IPS DF 4.7 (cell line): ENCODE data around the gene GRM4.

Source experiments
- DNase-seq: peaks from one replicate; pipeline ENCODE4 v3.0.0-alpha.2; 2013; ENCODE audit warnings: low spot score; ENCODE audit errors: extremely low read depth

GRM4 gene

DNA sequence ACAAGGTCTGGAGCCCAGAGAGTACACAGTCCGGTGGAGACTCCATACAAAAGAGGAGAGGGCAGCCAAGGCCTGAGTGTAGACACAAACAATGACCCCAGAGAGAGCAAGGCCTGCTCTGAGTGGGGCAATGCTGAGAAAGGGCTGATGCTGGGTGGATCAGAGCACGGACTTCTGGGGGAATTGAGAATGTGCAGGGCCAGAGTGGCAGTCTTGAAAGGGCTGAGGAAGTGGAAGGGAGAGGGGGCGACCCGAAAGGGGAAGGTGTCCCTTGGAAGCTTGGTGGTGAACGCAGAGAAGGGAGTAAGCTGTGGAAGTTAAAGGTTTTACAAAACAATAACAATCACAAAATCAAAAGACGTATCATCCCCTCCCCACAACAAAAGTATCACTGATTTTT, 12.0 kb upstream of the GRM4 start:
- DNase-seq = no peak

DNA sequence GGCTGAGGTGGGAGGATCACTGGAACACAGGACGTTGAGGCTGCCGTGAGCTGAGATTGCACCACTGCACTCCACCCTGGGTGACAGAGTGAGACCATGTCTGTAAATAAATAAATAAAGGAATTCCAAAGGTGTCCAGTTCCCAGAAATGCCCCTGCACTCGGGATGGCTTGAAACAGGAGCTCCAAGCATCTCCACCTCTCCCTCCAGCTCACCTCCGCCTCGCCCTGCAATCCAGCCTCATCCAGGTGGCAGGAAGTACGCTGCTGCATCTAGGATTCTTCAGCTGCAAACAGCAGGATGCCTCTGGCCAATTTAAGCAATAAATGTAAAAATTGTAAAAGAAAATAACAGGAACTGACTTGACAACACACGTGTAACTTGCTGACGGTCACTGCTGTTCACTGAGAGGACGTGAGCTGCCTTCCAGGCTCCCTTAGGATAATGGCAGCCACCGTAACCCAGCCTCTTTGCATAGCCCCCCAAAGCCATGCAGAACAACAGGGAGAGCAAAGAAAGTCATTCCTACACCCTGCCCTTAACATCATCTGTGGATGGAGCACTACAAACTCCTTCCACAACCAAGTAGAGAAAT, 11.4 kb upstream of the GRM4 start:
- no peak for DNase-seq

DNA sequence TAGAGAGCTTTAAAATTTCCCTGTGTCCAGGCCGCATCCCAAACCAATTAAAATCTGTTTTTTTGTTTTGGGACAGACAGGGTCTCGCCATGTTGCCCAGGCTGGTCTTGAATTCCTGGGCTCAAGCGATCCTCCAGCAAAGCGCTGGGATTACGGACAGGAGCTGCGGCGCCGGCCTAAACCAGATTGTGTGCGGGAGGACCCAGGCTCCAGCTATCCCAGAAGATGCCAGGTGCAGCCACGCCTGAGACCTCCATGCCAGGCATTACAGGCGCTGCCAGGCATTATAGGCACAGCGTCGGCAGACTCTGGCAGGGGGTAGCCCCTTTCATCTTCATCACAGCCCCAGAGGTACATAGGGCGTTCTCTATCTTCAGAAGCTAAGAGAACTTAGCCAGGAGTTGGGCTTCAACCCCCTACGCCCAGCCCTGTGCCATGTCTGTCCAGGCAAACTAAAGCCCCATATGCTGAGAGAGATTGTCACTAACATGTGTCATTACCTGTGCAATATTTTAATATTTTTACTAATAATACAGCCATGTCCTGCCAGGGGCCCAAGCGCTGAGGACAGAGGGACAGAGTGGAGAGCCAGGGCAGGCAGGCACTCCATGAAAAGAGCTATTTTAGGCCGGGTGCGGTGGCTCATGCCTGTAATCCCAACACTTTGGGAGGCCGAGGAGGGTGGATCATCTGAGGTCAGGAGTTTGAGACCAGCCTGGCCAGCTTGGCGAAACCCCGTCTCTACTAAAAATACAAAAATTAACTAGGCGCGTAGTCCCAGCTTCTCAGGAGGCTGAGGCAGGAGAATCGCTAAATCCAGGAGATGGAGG, 9.8 kb upstream of the GRM4 start:
- DNase-seq = no peak

DNA sequence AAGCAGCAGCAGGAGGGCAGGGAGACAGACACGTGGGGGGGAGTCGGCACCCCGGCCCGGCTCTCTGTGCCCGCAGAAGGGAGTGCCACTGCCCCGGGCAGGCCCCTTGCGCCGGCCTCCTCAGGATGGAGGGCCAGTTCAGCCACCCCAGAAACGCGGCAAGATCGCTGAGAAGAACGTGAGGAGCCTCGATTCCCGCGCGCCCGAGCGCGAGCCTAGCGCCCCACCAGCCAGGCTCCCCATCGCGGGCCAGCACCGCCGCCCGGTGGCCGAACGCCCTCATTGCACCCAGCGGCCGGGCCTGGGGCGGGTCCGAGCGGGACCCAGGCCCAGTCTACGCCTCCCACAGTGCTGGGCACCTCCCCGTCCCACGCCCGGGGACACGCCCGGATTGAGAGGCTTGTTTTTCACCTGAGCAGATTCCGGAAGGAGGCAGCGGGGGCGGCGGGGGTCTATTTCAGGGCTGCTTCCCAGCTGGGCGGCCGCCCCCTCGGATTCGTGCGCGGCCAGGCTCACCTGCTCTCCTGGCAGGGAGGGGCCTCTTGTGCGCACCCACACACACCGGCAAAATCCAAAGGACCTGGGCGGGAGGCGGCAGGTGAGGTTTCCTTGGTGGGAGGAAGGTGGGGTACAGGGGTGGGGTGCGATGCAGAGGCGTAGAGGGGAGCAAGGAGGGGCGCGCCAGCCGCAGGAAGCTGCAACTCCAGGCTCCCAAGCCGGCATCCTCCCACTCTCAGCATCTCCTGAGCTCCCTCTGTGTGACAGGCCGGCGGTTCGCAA, 9.0 kb upstream of the GRM4 start:
- DNase-seq = no peak

DNA sequence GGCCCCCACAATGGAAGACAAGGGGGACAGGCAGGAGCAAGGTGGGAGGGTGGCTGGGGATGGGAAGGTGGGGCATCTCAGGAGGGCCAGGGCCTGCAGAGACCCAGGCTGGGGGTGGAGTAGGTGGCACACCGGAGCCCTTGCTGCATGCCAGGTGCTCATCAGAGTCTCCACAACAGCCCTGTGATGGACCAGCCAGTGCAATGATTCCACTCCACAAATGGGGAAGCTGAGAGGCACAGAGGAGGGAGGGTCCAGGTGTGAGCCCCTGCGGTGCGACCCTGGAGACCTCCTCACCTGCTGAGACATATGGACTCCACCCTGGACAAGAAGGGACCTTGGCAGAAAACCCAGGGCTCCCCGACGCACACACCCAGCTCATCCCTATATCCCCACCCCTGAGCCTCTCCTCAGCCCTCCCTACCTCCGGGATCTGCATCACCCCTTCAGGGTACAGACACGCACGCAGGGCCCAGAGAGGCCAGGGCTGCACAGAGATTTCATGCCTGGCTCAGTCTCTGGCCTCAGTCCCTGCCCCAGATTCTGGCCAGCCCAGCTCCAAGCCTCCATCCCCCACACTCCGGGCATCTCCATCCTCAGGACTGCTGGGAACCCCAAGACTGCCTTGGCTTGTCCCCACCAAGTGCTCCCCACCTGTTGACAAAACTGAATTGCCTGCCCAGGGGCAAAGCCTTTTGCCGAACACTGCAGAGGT, 7.1 kb upstream of the GRM4 start:
- no peak for DNase-seq

DNA sequence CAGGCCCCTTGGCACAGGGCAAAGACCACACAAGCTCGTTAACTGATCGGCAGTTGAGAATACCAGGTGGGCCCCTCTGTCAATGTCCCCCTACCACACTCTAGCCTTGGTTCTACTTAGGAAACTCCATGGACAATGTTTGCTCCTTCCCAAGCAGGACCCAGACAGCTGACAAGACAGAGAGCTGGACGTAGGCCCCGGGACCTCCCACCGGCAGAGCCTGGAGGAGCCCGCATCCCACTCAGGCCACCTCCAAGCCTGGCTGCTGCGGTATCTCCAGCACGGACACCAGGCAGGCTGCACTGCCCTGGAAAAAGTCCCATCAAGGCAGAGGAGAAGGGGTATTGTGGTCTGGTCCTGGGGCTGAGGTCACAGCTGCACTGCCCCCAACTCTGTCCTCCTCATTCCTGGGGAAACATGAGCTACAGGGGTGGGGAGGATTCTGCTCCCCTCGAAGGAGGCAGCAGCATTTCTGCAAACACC, 6.2 kb upstream of the GRM4 start:
- DNase-seq = no peak

DNA sequence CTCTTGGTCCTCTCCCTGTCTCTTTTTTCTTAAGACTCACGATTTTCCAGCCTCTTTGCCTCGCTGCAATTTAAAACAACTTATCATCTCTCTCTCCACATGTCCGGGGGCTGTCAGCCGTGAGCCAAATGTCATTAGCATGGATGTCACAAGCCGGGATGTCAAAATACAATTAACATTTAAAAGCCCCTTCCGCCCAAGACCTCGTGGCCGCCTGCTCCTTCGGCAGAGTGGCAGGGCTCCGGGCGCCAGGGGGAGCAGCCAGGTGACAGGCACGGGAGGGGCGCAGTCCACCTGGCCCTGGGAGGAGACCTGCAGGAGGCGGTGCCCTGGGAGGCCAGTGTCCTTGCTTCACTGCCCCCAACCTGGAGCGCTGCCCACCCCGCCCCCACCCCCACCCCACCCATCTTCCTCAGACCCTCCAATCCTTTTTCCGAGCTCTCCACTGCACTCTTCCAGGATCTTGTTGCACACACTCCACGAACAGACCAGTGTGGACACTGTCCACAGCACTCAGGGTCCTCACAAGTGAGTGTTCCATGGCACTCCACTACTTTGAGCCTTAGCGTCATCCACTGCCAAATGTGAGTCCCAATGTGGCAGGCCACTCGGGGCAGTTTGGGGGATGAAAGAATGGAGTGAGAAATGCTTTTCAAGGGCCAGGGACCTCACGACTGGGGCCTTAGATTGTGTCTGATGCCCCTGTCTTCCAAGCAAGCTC, 5.6 kb upstream of the GRM4 start:
- DNase-seq = no peak

DNA sequence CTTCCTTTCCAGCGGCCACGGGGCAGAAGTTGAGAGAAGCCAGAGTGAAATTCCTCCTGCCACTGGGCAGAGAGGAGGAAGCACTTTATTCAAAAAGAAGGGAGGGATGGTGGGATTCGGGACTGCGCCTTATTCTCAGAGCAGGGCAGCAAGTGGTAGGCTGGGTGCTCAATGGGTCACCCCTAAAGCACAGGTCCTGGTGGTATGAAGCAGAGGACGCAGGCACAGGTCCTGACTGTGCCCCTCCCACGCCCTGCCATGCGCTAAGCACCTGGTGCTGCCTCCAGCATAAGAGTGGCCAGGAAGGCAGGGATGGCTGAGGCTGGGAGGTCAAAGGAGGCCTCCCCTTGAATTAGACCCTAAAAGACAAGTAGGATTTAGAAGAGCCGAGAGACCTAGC, 4.9 kb upstream of the GRM4 start:
- no peak for DNase-seq

DNA sequence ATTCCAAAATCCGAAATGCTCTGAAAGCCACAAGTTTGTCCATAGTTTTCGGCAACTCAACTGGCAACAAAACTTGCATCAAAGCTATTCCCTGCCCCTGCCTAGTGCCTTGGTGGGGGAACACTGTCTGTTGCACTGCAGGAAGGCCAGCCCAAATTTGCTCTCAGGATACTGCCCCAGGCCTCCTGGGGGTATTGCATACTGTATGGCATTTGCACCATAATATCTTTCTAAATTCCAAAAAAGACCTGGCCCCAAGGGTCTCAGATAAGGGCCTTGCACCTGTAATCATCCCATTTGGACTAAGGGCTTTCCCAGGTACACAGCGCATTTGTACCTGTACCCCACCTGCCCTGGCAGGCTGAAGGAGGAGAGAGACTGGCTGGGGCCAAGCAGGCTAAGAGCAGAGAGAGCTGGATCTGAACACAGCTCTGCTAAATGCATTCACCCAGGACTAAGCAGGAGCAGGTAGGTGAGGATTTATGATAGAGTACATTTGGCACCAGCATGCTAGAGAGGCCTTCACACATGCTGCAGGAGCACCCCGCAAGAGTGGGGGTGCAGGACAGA, 4.0 kb upstream of the GRM4 start:
- DNase-seq = no peak

DNA sequence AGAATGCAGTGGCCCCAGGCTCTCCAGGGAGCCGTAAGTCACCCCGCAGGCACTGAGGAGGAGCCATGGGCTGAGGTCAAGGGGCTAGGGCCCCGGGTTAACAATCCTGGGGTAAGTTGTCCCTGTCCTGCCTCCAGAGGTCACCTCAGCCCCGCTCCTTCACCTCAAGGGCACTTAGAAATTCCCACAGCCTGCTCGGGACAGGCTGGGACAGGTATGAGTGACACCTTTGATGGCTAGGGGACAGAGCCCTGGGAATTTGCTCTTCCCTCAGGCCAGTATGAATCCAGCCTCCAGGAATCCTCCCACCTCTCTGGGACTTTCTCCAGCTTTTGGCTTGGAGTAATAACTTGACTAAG, 3.5 kb upstream of the GRM4 start:
- no peak for DNase-seq

DNA sequence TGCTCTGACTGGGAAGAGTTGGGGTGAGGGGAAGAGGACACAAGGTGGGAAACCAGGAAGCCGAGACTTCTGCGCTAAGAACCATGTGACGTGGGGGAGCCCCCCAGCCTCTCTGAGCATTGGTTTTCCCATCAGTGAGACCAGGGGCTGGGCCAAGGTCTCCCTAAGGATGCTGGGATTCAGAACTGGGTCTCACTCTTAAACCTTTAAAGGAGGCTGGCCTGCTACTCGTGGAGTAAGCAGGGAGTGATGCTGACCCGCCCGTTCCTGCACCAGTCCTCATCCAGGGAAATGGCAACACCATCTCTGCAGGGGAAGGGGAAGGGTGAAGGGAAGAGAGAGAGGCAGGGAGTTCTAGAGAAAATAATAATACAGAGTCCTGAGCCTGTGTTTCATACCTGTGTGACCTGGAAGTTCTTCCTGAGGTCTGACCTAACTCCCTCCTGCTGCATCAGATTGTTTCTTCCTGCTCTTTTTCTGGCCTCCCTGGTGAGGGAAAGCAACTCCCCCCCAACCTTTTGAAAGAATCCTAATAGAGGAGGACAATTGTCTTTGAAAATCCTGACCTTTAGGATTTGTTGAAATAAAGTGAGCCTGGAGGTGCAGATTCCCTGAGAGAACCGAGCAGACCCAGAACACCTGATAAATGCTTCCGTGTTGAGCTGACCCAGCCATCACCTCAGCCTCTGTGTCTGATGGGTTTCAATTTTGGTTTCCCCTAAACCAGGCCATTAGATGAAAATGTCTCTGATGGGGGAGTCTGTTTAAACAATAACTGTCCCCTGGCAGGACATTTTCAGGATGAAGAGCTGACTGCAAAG, 3.0 kb upstream of the GRM4 start:
- no peak for DNase-seq

DNA sequence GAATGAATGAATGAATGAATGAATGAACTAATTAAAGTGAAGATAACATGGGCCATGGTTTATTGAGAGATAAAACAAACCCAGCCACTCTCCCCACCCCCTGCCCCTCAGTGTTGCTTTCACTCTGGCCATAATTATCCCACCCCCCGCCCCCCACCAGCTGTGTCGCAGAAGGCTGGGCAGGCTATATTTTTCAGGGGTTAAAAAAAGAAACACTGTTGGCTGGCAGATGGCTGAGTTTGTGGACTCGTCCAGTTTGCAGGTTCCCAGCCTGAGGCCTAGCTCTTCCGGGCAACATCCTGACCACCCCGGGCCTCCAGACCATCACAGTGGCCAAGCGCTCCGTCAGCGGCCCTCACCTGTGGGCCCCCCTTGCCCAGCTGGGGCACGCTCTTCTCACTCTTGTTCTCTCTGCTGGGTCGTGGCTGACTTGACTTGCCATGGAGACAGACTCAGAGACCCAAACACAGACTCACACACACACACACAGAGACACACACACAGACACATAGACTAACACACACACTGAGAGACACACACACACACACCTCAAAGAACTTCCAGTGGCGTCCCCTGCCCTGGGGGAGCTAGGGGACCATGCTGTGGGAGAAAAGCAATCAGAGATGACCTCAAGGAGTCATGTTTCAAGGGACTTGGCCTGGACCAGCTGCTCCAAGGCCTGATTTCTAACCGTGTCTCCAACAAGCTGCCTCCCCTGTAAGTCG, 2.2 kb upstream of the GRM4 start:
- no peak for DNase-seq

DNA sequence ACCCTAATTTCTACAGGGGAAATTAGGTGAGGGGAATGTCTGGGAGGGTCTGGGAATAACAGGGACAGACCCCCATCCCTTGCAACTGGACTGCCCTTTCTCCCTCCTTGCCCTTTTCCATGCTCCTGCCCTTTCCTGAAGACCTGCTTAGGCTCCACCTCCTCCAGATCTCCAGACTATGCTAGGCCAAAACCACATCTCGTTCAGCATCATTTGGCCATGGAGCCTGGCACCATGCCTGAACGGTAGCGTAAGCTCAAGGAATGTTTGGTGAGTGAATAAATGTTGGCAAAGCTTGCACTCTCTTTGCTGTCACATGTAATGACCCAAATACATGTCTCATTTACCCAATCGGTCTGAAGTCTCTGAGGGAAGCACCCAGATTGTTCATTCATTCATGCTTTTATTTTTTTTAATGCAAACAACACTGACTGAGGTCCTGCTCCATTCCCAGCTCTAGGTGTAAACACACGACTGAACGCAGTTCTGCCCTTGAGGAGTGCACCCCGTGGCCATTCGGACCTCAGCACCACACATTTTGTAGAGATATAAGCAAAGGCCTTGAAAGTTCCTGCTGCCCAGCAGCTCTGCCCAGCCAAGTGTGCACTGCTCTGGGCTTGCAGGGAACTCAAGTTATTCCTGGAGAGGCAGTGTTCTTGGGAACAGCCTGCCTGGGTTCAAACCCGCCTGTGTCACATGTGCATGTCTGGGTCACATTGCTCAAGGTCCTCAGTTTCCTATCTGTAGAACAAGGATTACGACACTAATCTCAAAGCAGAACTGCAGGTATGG, 1.1 kb upstream of the GRM4 start:
- no peak for DNase-seq

DNA sequence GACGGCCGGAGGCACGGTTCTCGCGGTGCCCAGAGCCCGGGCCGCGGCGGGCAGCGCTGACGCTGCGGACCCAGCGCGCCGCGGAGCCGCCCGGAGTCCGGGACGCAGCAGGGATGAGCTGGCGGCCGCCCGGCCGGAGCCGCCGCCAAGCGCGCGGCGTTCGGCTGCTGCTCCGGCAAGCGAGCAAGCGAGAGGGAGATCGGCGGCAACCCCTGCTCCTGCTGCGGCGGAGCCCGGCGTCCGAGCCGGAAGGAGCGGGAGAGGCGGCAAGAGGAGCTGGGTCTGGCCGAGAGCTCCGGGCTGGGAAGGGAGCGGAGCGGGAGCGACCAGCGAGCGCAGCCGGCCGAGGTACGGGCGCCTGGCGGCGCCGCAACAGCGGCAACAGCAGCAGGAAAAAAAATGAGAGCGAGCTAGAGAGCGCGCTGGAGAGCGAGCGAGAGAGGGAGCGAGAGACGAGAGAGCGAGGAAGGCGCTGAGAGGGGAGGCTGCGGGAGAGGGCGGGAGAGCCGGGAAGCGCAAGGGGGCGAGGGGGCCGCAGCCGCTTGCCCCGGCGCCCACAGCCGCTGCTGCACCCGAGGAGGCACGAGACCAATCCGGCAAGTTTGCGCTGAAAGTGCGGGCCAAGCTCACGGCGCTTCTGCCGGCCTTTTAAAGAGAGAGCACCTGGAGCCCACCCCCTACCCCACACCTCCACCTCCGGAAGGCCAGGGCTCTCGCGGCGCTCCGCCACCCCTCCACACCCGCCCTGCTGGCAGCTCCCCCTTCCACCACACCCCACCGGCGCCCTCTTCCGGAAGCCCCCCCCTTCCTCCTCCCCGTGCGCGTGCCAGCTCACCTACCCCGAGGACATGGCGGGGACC, 496 bp downstream of the GRM4 start:
- no peak for DNase-seq

DNA sequence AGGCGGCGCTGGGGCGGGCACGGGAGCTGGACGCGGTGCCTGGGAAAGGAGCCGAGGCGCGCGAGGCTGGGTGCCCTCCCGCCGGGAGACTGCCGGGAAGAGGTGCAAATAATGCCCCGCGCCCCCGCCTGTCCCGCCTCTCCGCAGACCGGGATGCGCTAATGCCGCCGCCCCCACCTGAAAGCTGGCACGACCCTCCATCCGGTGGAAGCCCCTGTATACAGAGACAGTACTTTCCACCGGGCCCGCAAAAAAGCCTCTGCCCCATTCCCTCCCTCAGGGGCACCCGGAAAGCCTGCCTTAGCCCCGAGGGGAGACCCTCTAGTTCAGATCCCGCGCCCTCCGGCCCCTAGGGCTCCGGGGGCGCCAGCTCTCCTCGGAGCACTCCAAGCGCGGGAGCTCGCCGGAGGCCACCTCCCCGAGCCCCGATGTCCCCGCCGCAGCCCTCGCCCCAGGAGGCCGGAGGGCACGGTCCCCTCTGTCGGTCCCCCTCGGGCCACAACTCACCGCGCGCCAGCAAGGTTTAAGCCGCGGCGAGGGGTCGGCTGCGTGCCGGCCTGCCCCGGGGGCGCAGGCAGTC, 1.2 kb downstream of the GRM4 start:
- DNase-seq = no peak

DNA sequence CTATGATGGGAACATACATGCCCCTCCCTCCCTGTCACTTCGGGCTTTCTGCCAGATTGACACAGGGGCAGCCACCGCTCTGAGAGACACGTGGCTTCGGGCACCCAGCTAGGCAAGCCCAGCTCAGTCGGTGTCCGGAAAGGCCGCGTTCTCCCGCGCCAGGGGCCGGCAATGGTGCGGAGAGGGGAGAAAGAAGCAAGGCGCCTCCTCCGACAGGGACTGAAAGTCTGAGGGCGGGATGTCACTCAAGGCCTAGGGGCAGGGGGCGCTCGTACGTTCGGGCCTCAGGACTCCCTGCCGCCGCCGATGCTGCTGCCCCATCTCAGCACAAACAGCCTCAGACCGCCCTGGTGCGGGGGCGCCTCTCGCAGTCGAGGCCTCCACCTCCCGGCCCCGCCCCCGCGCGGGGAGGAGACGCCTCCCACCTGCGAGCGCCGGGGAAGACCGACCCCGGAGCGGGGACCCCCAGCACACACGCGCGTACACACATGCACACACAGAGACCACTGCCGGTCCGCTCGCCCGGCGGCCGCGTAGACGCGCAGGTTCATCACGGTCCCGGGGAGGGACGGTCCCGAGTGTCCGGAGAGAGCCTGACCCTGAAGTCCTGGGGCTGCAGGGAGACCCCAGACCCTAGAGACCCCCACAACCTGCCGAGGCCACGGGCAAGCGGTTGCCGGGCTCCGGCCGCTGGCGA, 1.9 kb downstream of the GRM4 start:
- no peak for DNase-seq
